Hepatocyte (in vitro differentiated cells): ENCODE measurements around the gene PPP1R15A.

Experiments
- CTCF ChIP-seq: fragments of 200-600 bp; sonication (generic); IDR thresholded peaks from 2 replicates; pipeline ENCODE4 v1.5.1; 2016; ENCODE audit warnings: antibody characterized with exemption, mild to moderate bottlenecking; ENCODE audit not compliant: poor library complexity
- EZH2 ChIP-seq: fragments of 200-600 bp; sonication (generic); IDR thresholded peaks from 2 replicates; pipeline ENCODE4 v1.6.1; 2016; ENCODE audit warnings: antibody characterized with exemption, mild to moderate bottlenecking, borderline replicate concordance
- EZH2phosphoT487 ChIP-seq: fragments of 200-600 bp; sonication (generic); IDR thresholded peaks from one replicate; pipeline ENCODE4 v1.6.1; 2018; ENCODE audit warnings: antibody characterized with exemption, mild to moderate bottlenecking, low read depth, moderate library complexity; ENCODE audit not compliant: unreplicated experiment, severe bottlenecking

- no peak for TF ChIP-seq CTCF
- TF ChIP-seq EZH2: no peak
- TF ChIP-seq EZH2phosphoT487: no peak
Measured at GRCh38 chr19:48918071-48918470, 45.9 kb downstream of the PPP1R15A start.
